T-helper 1 cell treated with Interleukin-12 subunit alpha and Interleukin-12 subunit beta and Interleukin-4 antibody, amounts not matched to agents 30 μg/mL and 1 μg/mL, for 36 hours (primary cell): Measurements from ENCODE around the gene PIP.
"Not testable (repeated sequence)": the region's sequence is repeated elsewhere in the genome, so short reads cannot be mapped to it uniquely, and the experiment has no call there.

ENCODE experiments used
- H3K27ac Mint-ChIP-seq: one replicate; pipeline ENCODE4 v1.8.0; 2021; ENCODE audit warnings: mild to moderate bottlenecking, mixed read lengths
- H3K27me3 Mint-ChIP-seq: one replicate; pipeline ENCODE4 v1.8.0; 2021; ENCODE audit warnings: low read depth, mixed read lengths
- H3K36me3 Mint-ChIP-seq: one replicate; pipeline ENCODE4 v1.8.0; 2021; ENCODE audit warnings: low read depth, mixed read lengths
- H3K4me1 Mint-ChIP-seq: one replicate; pipeline ENCODE4 v1.8.0; 2021; ENCODE audit warnings: low read depth, mixed read lengths
- H3K4me3 Mint-ChIP-seq: one replicate; pipeline ENCODE4 v1.8.0; 2021; ENCODE audit warnings: mild to moderate bottlenecking, moderate library complexity, mixed read lengths
- H3K9me3 Mint-ChIP-seq: one replicate; pipeline ENCODE4 v1.8.0; 2021; ENCODE audit warnings: mixed read lengths

The PIP gene, protein sequence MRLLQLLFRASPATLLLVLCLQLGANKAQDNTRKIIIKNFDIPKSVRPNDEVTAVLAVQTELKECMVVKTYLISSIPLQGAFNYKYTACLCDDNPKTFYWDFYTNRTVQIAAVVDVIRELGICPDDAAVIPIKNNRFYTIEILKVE

GRCh38 chr7:143131781-143132180 lies at the start of gene PIP:
TSS of gene PIP (plus strand) at chr7:143132077. CDS start at chr7:143132117, 40 bp downstream.
- Mint-ChIP-seq H3K27ac (no peak within 1 kb of the TSS), H3K4me1 (no peaks in the 10 kb centered on the region), H3K36me3 (no peaks in the 10 kb centered on the region), H3K4me3 (no peak within 1 kb of the TSS), H3K9me3 (no peaks in the 10 kb centered on the region), H3K27me3 (peaks cover 1% of the 10 kb centered on the region)

DNA sequence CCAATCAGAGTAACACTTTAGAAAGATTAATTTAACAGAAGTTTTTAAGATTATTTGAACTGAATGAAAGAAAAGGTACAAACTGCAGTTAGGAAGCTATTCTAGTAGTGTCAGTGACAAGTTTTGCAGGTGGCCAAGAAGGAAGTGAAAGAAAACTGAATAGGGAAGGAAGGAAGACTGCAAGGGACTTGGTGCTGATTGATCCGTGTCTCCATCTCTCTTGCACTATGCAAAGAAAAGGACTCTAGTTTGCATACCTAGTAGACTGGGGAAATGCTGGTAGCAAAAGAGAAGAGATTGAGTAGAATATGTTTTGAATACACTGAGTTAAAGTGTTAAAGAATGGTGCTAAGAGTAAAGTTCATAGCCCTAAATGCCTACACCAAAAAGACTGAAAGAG lies 46.8 kb upstream of the PIP start:
- Mint-ChIP-seq H3K27ac (no peak overlapping the region), H3K27me3 (no peaks in the 10 kb centered on the region), H3K9me3 (no peaks in the 10 kb centered on the region), H3K36me3 (no peaks in the 10 kb centered on the region), H3K4me3 (no peak overlapping the region), H3K4me1 (no peaks in the 10 kb centered on the region)

DNA sequence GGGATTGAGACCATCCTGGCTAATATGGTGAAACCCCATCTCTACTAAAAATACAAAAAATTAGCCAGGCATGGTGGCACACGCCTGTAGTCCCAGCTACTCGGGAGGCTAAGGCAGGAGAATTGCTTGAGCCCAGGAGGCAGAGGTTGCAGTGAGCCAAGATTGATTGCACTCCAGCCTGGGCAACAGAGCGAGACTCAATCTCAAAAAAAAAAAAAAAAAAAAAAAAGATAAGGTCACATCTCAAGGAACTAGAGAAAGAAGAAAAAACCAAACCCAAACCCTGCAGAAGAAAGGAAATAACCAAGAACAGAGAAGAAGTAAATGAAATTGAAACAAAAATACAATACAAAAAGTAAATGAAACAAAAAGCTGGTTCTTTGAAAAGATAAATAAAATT lies 46.3 kb upstream of the PIP start:
- not testable (repeated sequence) for H3K36me3 Mint-ChIP-seq, H3K4me1 Mint-ChIP-seq, H3K27me3 Mint-ChIP-seq, H3K9me3 Mint-ChIP-seq, H3K4me3 Mint-ChIP-seq, H3K27ac Mint-ChIP-seq

- not testable (repeated sequence) for H3K27ac Mint-ChIP-seq
Observed at GRCh38 chr7:143088549-143089231, 43.2 kb upstream of the PIP start.

GRCh38 chr7:143096146-143096545 lies 35.7 kb upstream of the PIP start:
- Mint-ChIP-seq H3K27me3 (no peaks in the 10 kb centered on the region), H3K9me3 (peaks cover 12% of the 10 kb centered on the region), H3K27ac (no peak overlapping the region), H3K4me1 (no peaks in the 10 kb centered on the region), H3K4me3 (no peak overlapping the region), H3K36me3 (no peaks in the 10 kb centered on the region)

More at GRCh38 chr7:143088549-143089231, 43.2 kb upstream of the PIP start:
- H3K27me3 Mint-ChIP-seq, H3K4me3 Mint-ChIP-seq, H3K9me3 Mint-ChIP-seq, H3K36me3 Mint-ChIP-seq, H3K4me1 Mint-ChIP-seq: not testable (repeated sequence)

GRCh38 chr7:143099579-143099978 lies 32.3 kb upstream of the PIP start:
- H3K36me3 Mint-ChIP-seq, H3K4me3 Mint-ChIP-seq, H3K4me1 Mint-ChIP-seq, H3K27ac Mint-ChIP-seq, H3K27me3 Mint-ChIP-seq: not testable (repeated sequence)
- H3K9me3 Mint-ChIP-seq: peaks cover 12% of the 10 kb centered on the region

GRCh38 chr7:143104759-143105158 lies 27.1 kb upstream of the PIP start:
- H3K4me3 Mint-ChIP-seq: no peak overlapping the region
- no peaks in the 10 kb centered on the region for H3K27me3 Mint-ChIP-seq
- H3K9me3 Mint-ChIP-seq: peaks cover 2% of the 10 kb centered on the region
- no peak overlapping the region for H3K27ac Mint-ChIP-seq
- H3K4me1 Mint-ChIP-seq: no peaks in the 10 kb centered on the region
- no peaks in the 10 kb centered on the region for H3K36me3 Mint-ChIP-seq

- H3K36me3 Mint-ChIP-seq, H3K27ac Mint-ChIP-seq, H3K27me3 Mint-ChIP-seq, H3K4me3 Mint-ChIP-seq, H3K9me3 Mint-ChIP-seq, H3K4me1 Mint-ChIP-seq: not testable (repeated sequence)
Observed at GRCh38 chr7:143108019-143108418, 23.9 kb upstream of the PIP start.

DNA sequence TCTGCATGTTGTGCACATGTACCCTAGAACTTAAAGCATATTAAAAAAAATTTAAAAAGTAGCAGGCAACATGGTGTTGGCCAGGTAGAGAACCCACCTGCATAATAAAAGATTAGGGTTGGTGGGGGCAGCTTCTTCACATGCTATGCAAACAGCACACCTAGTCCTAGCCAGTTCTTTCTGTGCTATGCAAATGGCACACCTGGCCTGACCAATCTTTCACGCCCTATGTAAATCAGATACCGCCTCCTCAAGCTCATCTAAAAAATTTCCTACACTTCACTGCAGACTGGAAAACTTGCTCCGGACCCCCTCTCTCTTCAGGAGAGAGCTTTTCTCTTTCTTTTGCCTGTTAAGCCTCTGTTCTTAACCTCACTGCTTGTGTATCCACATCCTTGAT lies 14.5 kb upstream of the PIP start:
- no peaks in the 10 kb centered on the region for H3K36me3 Mint-ChIP-seq
- H3K27me3 Mint-ChIP-seq: no peaks in the 10 kb centered on the region
- no peaks in the 10 kb centered on the region for H3K4me1 Mint-ChIP-seq
- H3K4me3 Mint-ChIP-seq: no peak overlapping the region
- no peak overlapping the region for H3K27ac Mint-ChIP-seq
- peaks cover 17% of the 10 kb centered on the region for H3K9me3 Mint-ChIP-seq

DNA sequence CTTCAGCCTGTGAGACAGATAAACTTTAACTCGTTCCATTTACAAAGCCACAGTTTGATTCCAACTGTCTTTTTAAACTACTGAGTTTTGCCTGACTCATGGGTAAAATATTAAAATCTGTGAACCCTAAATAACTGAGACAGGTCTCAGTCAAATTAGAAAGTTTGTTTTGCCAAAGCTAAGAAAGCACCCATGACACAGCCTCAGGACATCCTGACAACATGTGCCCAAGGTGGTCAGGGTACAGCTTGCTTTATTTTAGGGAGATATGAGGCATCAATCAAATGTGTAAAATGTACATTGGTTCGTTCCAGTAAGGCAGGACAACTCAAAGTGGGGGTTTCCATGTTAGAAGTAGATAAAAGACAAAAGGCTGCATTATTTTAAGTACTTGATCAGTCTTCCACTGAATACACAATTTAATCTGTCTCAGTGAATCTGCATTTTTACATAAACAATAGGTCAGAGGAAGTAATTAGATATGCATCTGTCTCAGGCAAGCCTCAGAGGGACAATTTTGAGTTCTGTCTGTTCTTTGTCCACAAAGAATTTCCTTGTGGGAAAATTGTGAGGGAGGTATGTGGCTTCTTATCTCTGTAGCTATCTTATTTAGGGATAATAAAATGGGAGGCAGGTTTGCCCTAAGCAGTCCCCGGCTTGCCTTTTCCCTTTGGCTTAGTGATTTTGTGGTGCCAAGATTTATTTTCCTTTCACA lies 11.0 kb upstream of the PIP start:
- Mint-ChIP-seq H3K27ac (no peak overlapping the region), H3K36me3 (peaks cover 2% of the 10 kb centered on the region), H3K4me3 (no peak overlapping the region), H3K27me3 (no peaks in the 10 kb centered on the region), H3K9me3 (peaks cover 11% of the 10 kb centered on the region), H3K4me1 (no peaks in the 10 kb centered on the region)

- not testable (repeated sequence) for H3K9me3 Mint-ChIP-seq, H3K4me1 Mint-ChIP-seq, H3K27ac Mint-ChIP-seq, H3K36me3 Mint-ChIP-seq, H3K27me3 Mint-ChIP-seq, H3K4me3 Mint-ChIP-seq
Observed at GRCh38 chr7:143123326-143123725, 8.6 kb upstream of the PIP start.

DNA sequence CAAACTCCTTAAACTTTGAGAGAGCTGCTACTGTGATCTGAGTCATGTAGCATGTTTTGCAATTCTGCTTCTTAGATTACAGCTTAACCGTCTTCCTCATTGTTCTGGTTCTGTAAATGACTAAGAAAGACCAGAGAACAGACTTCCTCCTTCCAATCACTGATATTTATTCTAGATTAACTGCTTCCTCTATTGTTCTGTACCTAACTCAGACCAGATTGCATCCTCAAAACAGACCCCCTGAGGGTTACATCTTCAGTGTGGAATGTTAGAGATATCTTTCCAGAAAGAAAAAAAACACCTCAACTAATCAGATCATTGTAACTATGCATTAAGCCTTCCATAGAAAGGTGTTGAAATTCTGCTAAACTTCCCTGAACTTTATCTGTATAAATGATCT lies 5.7 kb upstream of the PIP start:
- Mint-ChIP-seq H3K9me3 (peaks cover 7% of the 10 kb centered on the region), H3K4me1 (no peaks in the 10 kb centered on the region), H3K27ac (no peak overlapping the region), H3K4me3 (no peak overlapping the region), H3K36me3 (peaks cover 2% of the 10 kb centered on the region), H3K27me3 (peaks cover 4% of the 10 kb centered on the region)

- no peak overlapping the region for H3K27ac Mint-ChIP-seq
- no peak overlapping the region for H3K4me3 Mint-ChIP-seq
Observed at GRCh38 chr7:143129051-143129450, 2.8 kb upstream of the PIP start.

DNA sequence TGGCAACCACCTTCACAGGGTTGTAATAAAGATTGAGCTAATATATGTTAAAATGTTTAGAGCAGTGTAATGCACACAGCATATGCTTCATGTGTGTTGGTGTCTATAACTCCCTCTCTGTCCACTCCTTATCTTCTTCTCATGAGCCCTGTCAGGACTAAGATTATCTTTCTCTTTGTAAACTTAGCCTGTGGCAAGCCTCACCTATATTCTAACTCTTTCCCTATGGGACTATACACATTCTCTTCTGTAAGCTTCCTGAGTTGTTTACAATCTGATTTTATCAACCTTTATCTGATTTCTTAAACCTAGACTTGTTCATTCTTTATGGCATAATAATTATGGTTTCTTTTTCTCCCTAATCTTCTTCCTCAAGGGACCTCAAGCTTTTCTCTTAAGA lies 2.4 kb upstream of the PIP start:
- Mint-ChIP-seq H3K9me3 (peaks cover under 1% of the 10 kb centered on the region), H3K4me1 (no peaks in the 10 kb centered on the region), H3K27me3 (peaks cover 4% of the 10 kb centered on the region), H3K27ac (no peak overlapping the region), H3K4me3 (no peak overlapping the region), H3K36me3 (no peaks in the 10 kb centered on the region)

More at GRCh38 chr7:143129051-143129450, 2.8 kb upstream of the PIP start:
- Mint-ChIP-seq H3K9me3 (peaks cover 3% of the 10 kb centered on the region), H3K27me3 (peaks cover 4% of the 10 kb centered on the region), H3K4me1 (no peaks in the 10 kb centered on the region), H3K36me3 (no peaks in the 10 kb centered on the region)

GRCh38 chr7:143130541-143130940 lies 1.3 kb upstream of the PIP start:
- Mint-ChIP-seq H3K27ac (no peak overlapping the region), H3K27me3 (peaks cover 4% of the 10 kb centered on the region), H3K9me3 (no peaks in the 10 kb centered on the region), H3K4me3 (no peak overlapping the region), H3K4me1 (no peaks in the 10 kb centered on the region), H3K36me3 (no peaks in the 10 kb centered on the region)
